ENCODE measurements around the gene CYFIP1. TPM values are rescaled to one million over a fixed set of nuclear protein-coding genes. Genes with fewer than 3 reads are reported as not detected.

The CYFIP1 gene
- total and polyA plus RNA-seq, 2 of the 13 experiments (the other 11 are each of a cell fraction or from before 2014, with no cell fraction given) = 38.1 to 58.3 TPM

DNA sequence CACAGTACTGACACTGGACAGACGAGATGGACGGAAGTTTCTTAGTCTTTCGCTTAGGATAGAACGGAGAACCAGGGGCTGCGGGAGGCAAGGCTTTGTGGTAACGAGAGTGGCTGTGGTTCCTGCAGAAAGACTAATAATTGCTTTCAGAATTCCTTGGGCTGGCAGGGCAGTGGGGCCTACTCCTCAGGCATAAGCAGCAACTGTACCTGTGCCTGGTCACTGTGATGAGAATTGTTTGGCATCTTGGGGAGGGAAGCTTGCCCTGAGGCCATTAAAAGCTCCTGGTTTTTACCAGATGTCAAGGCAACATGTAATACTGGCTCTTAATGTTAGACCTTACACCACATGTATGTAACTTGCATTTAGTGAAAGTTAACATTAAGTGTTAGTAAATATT is 134.1 kb downstream of the CYFIP1 start:
- FAIRE-seq (no peak), ATAC-seq (no peak), DNase-seq (ENCODE audit: low spot score) (no peak)
- no peak overlapping the region for H3K9ac ChIP-seq (ENCODE audit: insufficient read depth, low read depth, low read length)
- H2AFZ ChIP-seq (ENCODE audit: low read length) = no peak overlapping the region
- TSS peak; percentile 16 for BruUV-seq (replicated peaks)
- no peak overlapping the region for H3K4me3 ChIP-seq (replicated peaks in 1 of 3; ENCODE audit: insufficient read depth in 1 of 3, low read depth in 2 of 3, low read length in 3 of 3)
- no peaks in the 10 kb centered on the region; the same call in 1 of the 2 replicates for H4K20me1 ChIP-seq (ENCODE audit: insufficient read depth, low read length)
- no peak overlapping the region for H3K27ac ChIP-seq (ENCODE audit: extremely low read length, insufficient read depth, low read length)
- WGBS (ENCODE audit: low lambda C conversion rate) = 98% methylated on average over 6 of the region's 6 CpGs
- POLR2A ChIA-PET = interaction anchor here (0.5 kb wide), 1 partner anchor 13 kb away, joined by 3 read pairs; no protein-coding TSS in a partner anchor
- H3K27me3 ChIP-seq (ENCODE audit: control insufficient read depth in 1 of 2, insufficient read depth in 2 of 2, low read length in 2 of 2) = no peaks in the 10 kb centered on the region
- TF ChIP-seq ZNF251 (CRISPR knock-in tag; IDR thresholded peaks at IDR 0.05) (no peak), ZNF766 (CRISPR knock-in tag; IDR thresholded peaks at IDR 0.05; ENCODE audit: borderline replicate concordance) (no peak), ZNF484 (CRISPR knock-in tag; IDR thresholded peaks at IDR 0.05; ENCODE audit: borderline replicate concordance, low read depth) (no peak), ZFYVE20 (CRISPR knock-in tag; IDR thresholded peaks at IDR 0.05; ENCODE audit: borderline replicate concordance, low read depth) (no peak), NFYC (CRISPR knock-in tag; IDR thresholded peaks at IDR 0.05) (no peak), RBFOX2 (IDR thresholded peaks at IDR 0.05; ENCODE audit: low read depth, low read length) (no peak), ZMAT5 (CRISPR knock-in tag; IDR thresholded peaks at IDR 0.05; ENCODE audit: borderline replicate concordance, low read depth) (no peak), ZNF619 (CRISPR knock-in tag; IDR thresholded peaks at IDR 0.05) (no peak), GABPB1 (CRISPR knock-in tag; IDR thresholded peaks at IDR 0.05) (no peak), HIVEP1 (CRISPR knock-in tag; IDR thresholded peaks at IDR 0.05) (no peak), CBX5 (CRISPR knock-in tag; IDR thresholded peaks at IDR 0.05; ENCODE audit: borderline replicate concordance) (no peak), NR2F6 (IDR thresholded peaks at IDR 0.05) (no peak), NR2F6 (CRISPR knock-in tag; IDR thresholded peaks at IDR 0.05) (no peak), TBX2 (CRISPR knock-in tag; IDR thresholded peaks at IDR 0.05; ENCODE audit: borderline replicate concordance) (no peak), JUNB (CRISPR knock-in tag; IDR thresholded peaks at IDR 0.05; ENCODE audit: borderline replicate concordance) (no peak)
- TF ChIP-seq, protein P1, sequence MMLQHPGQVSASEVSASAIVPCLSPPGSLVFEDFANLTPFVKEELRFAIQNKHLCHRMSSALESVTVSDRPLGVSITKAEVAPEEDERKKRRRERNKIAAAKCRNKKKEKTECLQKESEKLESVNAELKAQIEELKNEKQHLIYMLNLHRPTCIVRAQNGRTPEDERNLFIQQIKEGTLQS (CRISPR knock-in tag; IDR thresholded peaks at IDR 0.05) = no peak
- H3K79me2 ChIP-seq (ENCODE audit: insufficient read depth, low read length) = peaks cover 57% of the 10 kb centered on the region
- peaks cover 6 to 36% of the 10 kb centered on the region in 2 experiments; a peak in 4 of 5 replicates for H3K36me3 ChIP-seq (replicated peaks in 1 of 2; ENCODE audit: control insufficient read depth in 1 of 2, insufficient read depth in 2 of 2, low read length in 2 of 2)
- intact Hi-C loops (cut with micrococcal nuclease; ENCODE audit: unreplicated experiment) (no loop called here), in situ Hi-C loops (cut with HindIII; ENCODE audit: extremely low pct_ligation_motif_present, low pct_unique_long_range_greater_than_20kb) (no loop called here)
- CTCF ChIA-PET (ENCODE audit: low intra/inter-chr PET ratio, low total read pairs) = no interaction called here
- H3K9me3 ChIP-seq (ENCODE audit: low read length) = no peaks in the 10 kb centered on the region
- peaks cover 47% of the 10 kb centered on the region for H3K4me1 ChIP-seq (ENCODE audit: insufficient read depth, low read length)
- no peak overlapping the region for H3K4me2 ChIP-seq (ENCODE audit: low read depth, low read length)
